HG03159 (cell line): ENCODE measurements around the gene PHLDA3.
"Not testable (repeated sequence)": the region's sequence is repeated elsewhere in the genome, so short reads cannot be mapped to it uniquely, and the experiment has no call there.

Experiments used
- ATAC-seq: cut with Tn5 transposase; IDR thresholded peaks from one replicate; pipeline ENCODE4 v1.9.1; 2021; ENCODE audit warnings: mild to moderate bottlenecking, moderate library complexity; ENCODE audit not compliant: unreplicated experiment

The PHLDA3 gene

GRCh38 chr1:201504179-201504631, 35.2 kb upstream of the PHLDA3 start:
- no peak for ATAC-seq

- ATAC-seq, result no peak
Measured at GRCh38 chr1:201503397-201504176, 34.6 kb upstream of the PHLDA3 start.

- ATAC-seq, result no peak
Measured at GRCh38 chr1:201502511-201502857, 33.5 kb upstream of the PHLDA3 start.

- no peak for ATAC-seq
Measured at GRCh38 chr1:201501812-201502510, 33.0 kb upstream of the PHLDA3 start.

- no peak for ATAC-seq
Measured at GRCh38 chr1:201501144-201501543, 32.2 kb upstream of the PHLDA3 start.

- no peak for ATAC-seq
Measured at GRCh38 chr1:201500670-201501120, 31.7 kb upstream of the PHLDA3 start.

- no peak for ATAC-seq
Measured at GRCh38 chr1:201499795-201500669, 31.0 kb upstream of the PHLDA3 start.

- ATAC-seq, result no peak
Measured at GRCh38 chr1:201499191-201499590, 30.2 kb upstream of the PHLDA3 start.

GRCh38 chr1:201498621-201499020, 29.6 kb upstream of the PHLDA3 start:
- no peak for ATAC-seq

- ATAC-seq, result no peak
Measured at GRCh38 chr1:201497935-201498509, 29.0 kb upstream of the PHLDA3 start.

- ATAC-seq, result no peak
Measured at GRCh38 chr1:201496296-201496690, 27.3 kb upstream of the PHLDA3 start.

- ATAC-seq, result no peak
Measured at GRCh38 chr1:201495551-201496295, 26.7 kb upstream of the PHLDA3 start.

- ATAC-seq, result no peak
Measured at GRCh38 chr1:201493757-201494617, 25.0 kb upstream of the PHLDA3 start.

- not testable (repeated sequence) for ATAC-seq
Measured at GRCh38 chr1:201493026-201493656, 24.2 kb upstream of the PHLDA3 start.

- ATAC-seq, result no peak
Measured at GRCh38 chr1:201491896-201492511, 23.0 kb upstream of the PHLDA3 start.

GRCh38 chr1:201490708-201491131, 21.7 kb upstream of the PHLDA3 start:
- no peak for ATAC-seq

- ATAC-seq, result no peak
Measured at GRCh38 chr1:201489643-201490261, 20.8 kb upstream of the PHLDA3 start.
